Liver (tissue), 9 donors: ENCODE data around the gene COL9A3. TPM values are rescaled to one million over a fixed set of nuclear protein-coding genes. Genes with fewer than 3 reads are reported as not detected.

Experiments
- DNase-seq: peaks from one replicate; pipeline ENCODE4 v3.0.0-alpha.2; 2017; ENCODE audit warnings: low spot score
- H3K27ac ChIP-seq, 2 donors: one replicate each; pipeline ENCODE4 v1.7.0; 2013; ENCODE audit warnings: inconsistent platforms in 2 of 2, low read length in 2 of 2, control low read depth in 1 of 2, low read depth in 1 of 2, mild to moderate bottlenecking in 1 of 2
- H3K27me3 ChIP-seq, 4 donors: one replicate each; pipeline versions ENCODE4 v1.6.1 to v1.7.0; 2013; ENCODE audit warnings: low read length in 3 of 4, inconsistent platforms in 1 of 4, mild to moderate bottlenecking in 1 of 4, moderate library complexity in 1 of 4; ENCODE audit not compliant: control insufficient read depth in 4 of 4, insufficient read depth in 4 of 4
- H3K36me3 ChIP-seq, 4 donors: one replicate each; pipeline versions ENCODE4 v1.6.1 to v1.7.0; 2013; ENCODE audit warnings: low read length in 3 of 4, mild to moderate bottlenecking in 3 of 4, low read depth in 1 of 4, moderate library complexity in 1 of 4; ENCODE audit not compliant: control insufficient read depth in 4 of 4, insufficient read depth in 3 of 4
- H3K4me1 ChIP-seq, 4 donors: one replicate each; pipeline versions ENCODE4 v1.6.1 to v1.7.0; 2013; ENCODE audit warnings: low read length in 3 of 4, mild to moderate bottlenecking in 3 of 4, moderate library complexity in 1 of 4; ENCODE audit not compliant: control insufficient read depth in 4 of 4, insufficient read depth in 4 of 4
- H3K4me3 ChIP-seq, 3 donors: one replicate each; pipeline versions ENCODE4 v1.6.1 to v1.7.0; 2013; ENCODE audit warnings: low read length in 3 of 3, control low read depth in 1 of 3, low read depth in 1 of 3, mild to moderate bottlenecking in 1 of 3
- H3K9ac ChIP-seq, 2 donors: one replicate each; pipeline ENCODE4 v1.7.0; 2013; ENCODE audit warnings: low read length in 2 of 2, mild to moderate bottlenecking in 2 of 2, moderate library complexity in 2 of 2, control low read depth in 1 of 2, low read depth in 1 of 2
- H3K9me3 ChIP-seq, 4 donors: one replicate each; pipeline versions ENCODE4 v1.6.1 to v1.7.0; 2013; ENCODE audit warnings: low read length in 3 of 4; ENCODE audit not compliant: control insufficient read depth in 4 of 4
- ATF3 ChIP-seq: IDR thresholded peaks from 2 replicates; pipeline ENCODE4 v1.6.1; 2016; ENCODE audit warnings: antibody characterized with exemption
- EGR1 ChIP-seq, 2 donors: IDR thresholded peaks; 2 replicates each; pipeline ENCODE4 v1.6.1; 2016 to 2018; ENCODE audit warnings: antibody characterized with exemption in 2 of 2, low read depth in 2 of 2
- FOXA1 ChIP-seq: IDR thresholded peaks from 2 replicates; pipeline ENCODE4 v1.6.1; 2016; ENCODE audit warnings: antibody characterized with exemption
- FOXA2 ChIP-seq: IDR thresholded peaks from 2 replicates; pipeline ENCODE4 v1.6.1; 2016; ENCODE audit warnings: antibody characterized with exemption
- GABPA ChIP-seq, 2 donors: IDR thresholded peaks in 1 of 2; conservative IDR thresholded peaks in 1 of 2; 2 replicates each; pipeline ENCODE4 v1.6.1; 2016; ENCODE audit warnings: antibody characterized with exemption in 2 of 2, mild to moderate bottlenecking in 1 of 2, moderate library complexity in 1 of 2
- HNF4A ChIP-seq, 2 donors: conservative IDR thresholded peaks; 2 replicates each; pipeline ENCODE4 v1.6.1; 2016; ENCODE audit warnings: antibody characterized with exemption in 2 of 2, mild to moderate bottlenecking in 2 of 2
- HNF4G ChIP-seq: IDR thresholded peaks from 2 replicates; pipeline ENCODE4 v1.6.1; 2016; ENCODE audit warnings: antibody characterized with exemption
- NR2F2 ChIP-seq: IDR thresholded peaks from 2 replicates; pipeline ENCODE4 v1.6.1; 2016; ENCODE audit warnings: antibody characterized with exemption
- RAD21 ChIP-seq, 2 donors: IDR thresholded peaks; 2 replicates each; pipeline ENCODE4 v1.6.1; 2016; ENCODE audit warnings: antibody characterized with exemption in 2 of 2, mild to moderate bottlenecking in 2 of 2
- REST ChIP-seq: IDR thresholded peaks from 2 replicates; pipeline ENCODE4 v1.6.1; 2016; ENCODE audit warnings: antibody characterized with exemption, mild to moderate bottlenecking
- RXRA ChIP-seq, 2 donors: IDR thresholded peaks; 2 replicates each; pipeline ENCODE4 v1.6.1; 2017 to 2018; ENCODE audit warnings: antibody characterized with exemption in 2 of 2, mild to moderate bottlenecking in 1 of 2
- SP1 ChIP-seq: IDR thresholded peaks from 2 replicates; pipeline ENCODE4 v1.6.1; 2018; ENCODE audit warnings: antibody characterized with exemption, mild to moderate bottlenecking
- TAF1 ChIP-seq: conservative IDR thresholded peaks from 2 replicates; pipeline ENCODE4 v1.6.1; 2016; ENCODE audit warnings: antibody characterized with exemption, mild to moderate bottlenecking
- YY1 ChIP-seq: IDR thresholded peaks from 2 replicates; pipeline ENCODE4 v1.6.1; 2016; ENCODE audit warnings: antibody characterized with exemption, mild to moderate bottlenecking
- ZBTB33 ChIP-seq: IDR thresholded peaks from 2 replicates; pipeline ENCODE4 v1.6.1; 2016; ENCODE audit warnings: antibody characterized with exemption
- WGBS: extraction: QIAGEN DNeasy Blood & Tissue Kit; methylation state at CpG from one replicate; pipeline ENCODE4 v1.1.7; 2013; 5-methylcytosine and 5-hydroxymethylcytosine counted together
- polyA plus RNA-seq, 2 donors: library from polyadenylated mRNA; stranded (reverse) in 1 of 2; unstranded in 1 of 2; fragments of 200-250 nt in 1 of 2; fragments of >200 nt in 1 of 2; fragmentation: Nextera tagmentation in 1 of 2; extraction: Ambion mirVana in 1 of 2; gene quantifications; one replicate each; pipeline versions ENCODE4 v1.2.1 to v1.2.3, GENCODE V29; 2013 to 2015
- total RNA-seq, 2 donors: library from RNA; depleted of rRNA; stranded (reverse); fragments of >200 nt; gene quantifications; one replicate each; pipeline ENCODE4 v1.2.3, GENCODE V29; 2014
- TF ChIP-seq, protein P1 (sequence below): fragments of 150-350 bp; IDR thresholded peaks from 2 replicates; pipeline ENCODE4 v1.5.1; 2017; ENCODE audit warnings: improper control_type of control experiment, low read depth, low read length; ENCODE audit not compliant: missing input control
- TF ChIP-seq, protein P2 (sequence below): IDR thresholded peaks from 2 replicates; pipeline ENCODE4 v1.6.1; 2016; ENCODE audit warnings: antibody characterized with exemption
- donor health status: healthy.
- donor health status: healthy.
- donor health status: healthy.
- donor health status: healthy.
- donor health status: healthy.

COL9A3 gene
- total and polyA plus RNA-seq, 4 donors = 0.92 to 2.0 (median 1.1) TPM

GRCh38 chr20:62799036-62799435 is 17.8 kb upstream of the COL9A3 start:
- Histone ChIP-seq H3K9me3 (no peaks in the 10 kb centered on the region), H3K9ac (no peak overlapping the region), H3K36me3 (peaks cover 0 to 15% (median 10%) of the 10 kb centered on the region in 4 donors), H3K4me1 (peaks cover 13 to 54% (median 30%) of the 10 kb centered on the region in 4 donors), H3K27ac (no peak overlapping the region), H3K27me3 (no peaks in the 10 kb centered on the region), H3K4me3 (no peak overlapping the region)
- 95% methylated on average over 8 of the region's 8 CpGs for WGBS
- TF ChIP-seq FOXA1 (no peak), ATF3 (no peak), FOXA2 (no peak), NR2F2 (no peak), HNF4A (conservative IDR thresholded peaks at IDR 0.05) (no peak), GABPA (IDR thresholded peaks at IDR 0.05 in 1 of 2, conservative IDR thresholded peaks at IDR 0.05 in 1 of 2) (no peak), REST (no peak), RAD21 (IDR thresholded peaks at IDR 0.05) (no peak), SP1 (no peak), TAF1 (no peak), ZBTB33 (no peak), EGR1 (IDR thresholded peaks at IDR 0.05; ENCODE audit: low read depth in 2 of 2) (no peak), RXRA (IDR thresholded peaks at IDR 0.05) (no peak), YY1 (no peak), HNF4G (no peak)
- TF ChIP-seq, protein P1, sequence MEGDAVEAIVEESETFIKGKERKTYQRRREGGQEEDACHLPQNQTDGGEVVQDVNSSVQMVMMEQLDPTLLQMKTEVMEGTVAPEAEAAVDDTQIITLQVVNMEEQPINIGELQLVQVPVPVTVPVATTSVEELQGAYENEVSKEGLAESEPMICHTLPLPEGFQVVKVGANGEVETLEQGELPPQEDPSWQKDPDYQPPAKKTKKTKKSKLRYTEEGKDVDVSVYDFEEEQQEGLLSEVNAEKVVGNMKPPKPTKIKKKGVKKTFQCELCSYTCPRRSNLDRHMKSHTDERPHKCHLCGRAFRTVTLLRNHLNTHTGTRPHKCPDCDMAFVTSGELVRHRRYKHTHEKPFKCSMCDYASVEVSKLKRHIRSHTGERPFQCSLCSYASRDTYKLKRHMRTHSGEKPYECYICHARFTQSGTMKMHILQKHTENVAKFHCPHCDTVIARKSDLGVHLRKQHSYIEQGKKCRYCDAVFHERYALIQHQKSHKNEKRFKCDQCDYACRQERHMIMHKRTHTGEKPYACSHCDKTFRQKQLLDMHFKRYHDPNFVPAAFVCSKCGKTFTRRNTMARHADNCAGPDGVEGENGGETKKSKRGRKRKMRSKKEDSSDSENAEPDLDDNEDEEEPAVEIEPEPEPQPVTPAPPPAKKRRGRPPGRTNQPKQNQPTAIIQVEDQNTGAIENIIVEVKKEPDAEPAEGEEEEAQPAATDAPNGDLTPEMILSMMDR = no peak
- TF ChIP-seq, protein P2, sequence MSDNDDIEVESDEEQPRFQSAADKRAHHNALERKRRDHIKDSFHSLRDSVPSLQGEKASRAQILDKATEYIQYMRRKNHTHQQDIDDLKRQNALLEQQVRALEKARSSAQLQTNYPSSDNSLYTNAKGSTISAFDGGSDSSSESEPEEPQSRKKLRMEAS = no peak
- DNase-seq = no peak

GRCh38 chr20:62799459-62799858 is 17.4 kb upstream of the COL9A3 start:
- no peak for TF ChIP-seq HNF4G
- no peak for TF ChIP-seq RAD21 (IDR thresholded peaks at IDR 0.05)
- TF ChIP-seq EGR1 (IDR thresholded peaks at IDR 0.05; ENCODE audit: low read depth in 2 of 2) = no peak
- no peak for TF ChIP-seq RXRA (IDR thresholded peaks at IDR 0.05)
- no peak for TF ChIP-seq TAF1
- TF ChIP-seq YY1 = no peak
- no peak for TF ChIP-seq ZBTB33
- TF ChIP-seq HNF4A (conservative IDR thresholded peaks at IDR 0.05) = no peak
- no peak for TF ChIP-seq FOXA2
- TF ChIP-seq FOXA1 = no peak
- no peak for TF ChIP-seq REST
- no peak for TF ChIP-seq GABPA (IDR thresholded peaks at IDR 0.05 in 1 of 2, conservative IDR thresholded peaks at IDR 0.05 in 1 of 2)
- 98% methylated on average over 19 of the region's 19 CpGs for WGBS
- H3K4me1 ChIP-seq = peaks cover 16 to 55% (median 33%) of the 10 kb centered on the region in 4 donors
- H3K4me3 ChIP-seq = no peak overlapping the region
- peaks cover 0 to 15% (median 10%) of the 10 kb centered on the region in 4 donors for H3K36me3 ChIP-seq
- no peak for DNase-seq
- no peak overlapping the region for H3K27ac ChIP-seq
- no peaks in the 10 kb centered on the region for H3K9me3 ChIP-seq
- no peaks in the 10 kb centered on the region for H3K27me3 ChIP-seq
- H3K9ac ChIP-seq = no peak overlapping the region
